ENCODE results near the gene ABCC6.
"Not testable (repeated sequence)": the region's sequence is repeated elsewhere in the genome, so short reads cannot be mapped to it uniquely, and the experiment has no call there.

DNA sequence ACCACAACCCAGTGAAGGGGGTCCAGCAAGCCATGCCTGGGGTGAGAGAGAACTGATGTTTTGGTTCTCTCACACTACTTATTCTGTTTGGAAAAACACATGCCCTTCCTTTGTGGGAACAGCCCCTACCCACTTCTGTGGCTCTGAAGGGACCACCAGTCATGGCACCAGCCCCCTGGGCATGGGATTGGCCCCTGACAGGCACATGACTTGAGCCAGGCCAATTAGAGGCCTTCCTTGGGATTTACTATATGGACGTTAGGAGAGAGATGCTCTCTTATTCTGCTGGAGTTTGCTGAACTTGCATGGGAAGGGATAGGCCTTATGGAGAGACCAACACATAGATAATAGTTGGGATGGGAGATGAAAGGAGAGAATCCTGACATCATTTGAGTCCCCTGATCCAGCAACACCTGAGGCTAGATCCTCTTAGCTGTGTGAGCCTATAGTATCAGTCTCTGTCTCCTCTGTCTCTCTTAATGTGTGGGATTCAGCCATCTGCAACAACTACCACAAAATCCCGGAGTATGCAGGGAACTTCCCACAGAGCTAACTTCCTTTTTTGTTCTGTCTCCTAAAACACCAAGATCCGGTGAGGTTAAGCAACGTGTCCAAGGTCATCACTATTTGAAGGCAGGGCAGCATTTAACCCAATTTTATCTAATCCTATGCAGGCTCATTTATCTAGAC lies 16.1 kb downstream of the ABCC6 start:
- not testable (repeated sequence) for TF ChIP-seq CTCF (conservative IDR thresholded peaks at IDR 0.05; ENCODE audit: low read length); EZH2phosphoT487 (IDR thresholded peaks at IDR 0.05; ENCODE audit: borderline replicate concordance, low read depth, low read length)
